HG03108 (cell line): Measurements from ENCODE around the gene EDEM2.
"Not testable (repeated sequence)": the region's sequence is repeated elsewhere in the genome, so short reads cannot be mapped to it uniquely, and the experiment has no call there.

Experiments
- ATAC-seq: cut with Tn5 transposase; IDR thresholded peaks from one replicate; pipeline ENCODE4 v1.9.1; 2021; ENCODE audit warnings: moderate library complexity; ENCODE audit not compliant: unreplicated experiment

The EDEM2 gene

GRCh38 chr20:35129647-35130069 lies 17.5 kb downstream of the EDEM2 start:
- no peak for ATAC-seq

- no peak for ATAC-seq
These were observed 21.4 kb downstream of the EDEM2 start for GRCh38 chr20:35125753-35126152.

GRCh38 chr20:35122756-35123405 lies 24.3 kb downstream of the EDEM2 start:
- no peak for ATAC-seq

GRCh38 chr20:35121186-35121585 lies 25.9 kb downstream of the EDEM2 start:
- no peak for ATAC-seq

- no peak for ATAC-seq
These were observed 27.0 kb downstream of the EDEM2 start for GRCh38 chr20:35120012-35120701.

- no peak for ATAC-seq
These were observed 29.5 kb downstream of the EDEM2 start for GRCh38 chr20:35117629-35118028.

- no peak for ATAC-seq
These were observed 29.9 kb downstream of the EDEM2 start for GRCh38 chr20:35117196-35117595.

GRCh38 chr20:35116258-35116657 lies 30.9 kb downstream of the EDEM2 start:
- ATAC-seq, result no peak

- no peak for ATAC-seq
These were observed 31.5 kb downstream of the EDEM2 start for GRCh38 chr20:35115606-35116005.

- not testable (repeated sequence) for ATAC-seq
These were observed 34.9 kb downstream of the EDEM2 start for GRCh38 chr20:35112276-35112675.

GRCh38 chr20:35111141-35111888 lies 35.8 kb downstream of the EDEM2 start:
- no peak for ATAC-seq

GRCh38 chr20:35108921-35109320 lies 38.2 kb downstream of the EDEM2 start:
- no peak for ATAC-seq

GRCh38 chr20:35106827-35107380 lies 40.2 kb downstream of the EDEM2 start:
- no peak for ATAC-seq

GRCh38 chr20:35104685-35105295 lies 42.3 kb downstream of the EDEM2 start:
- no peak for ATAC-seq

GRCh38 chr20:35101620-35102019 lies 45.5 kb downstream of the EDEM2 start:
- no peak for ATAC-seq

GRCh38 chr20:35093267-35093884 lies 53.8 kb downstream of the EDEM2 start:
- ATAC-seq, result no peak

GRCh38 chr20:35092524-35093266 lies 54.4 kb downstream of the EDEM2 start, which contains the start of gene TRPC4AP:
TSS of gene TRPC4AP (minus strand) at chr20:35092807. CDS start at chr20:35092781, 26 bp downstream.
- peak; percentile 91 for ATAC-seq

GRCh38 chr20:35091816-35092523 lies 55.2 kb downstream of the EDEM2 start:
- no peak for ATAC-seq
